HL-60/S4 treated with retinoic acid at 250 ng/mL for 4 days and 3 days (cell line): Measurements from ENCODE around the gene XPO5.
"Not testable (repeated sequence)": the region's sequence is repeated elsewhere in the genome, so short reads cannot be mapped to it uniquely, and the experiment has no call there.

Experiments used
- in situ Hi-C: fragments of 300-500 bp; cut with MboI; formaldehyde crosslinking; loops from 2 replicates; pipeline ENCODE4 v1.7.0; 2022; ENCODE audit warnings: low sequenced_read_pairs

XPO5 gene

GRCh38 chr6:43575772-43576551 lies at the start of gene XPO5, which contains the start of gene POLH:
Gene XPO5 (minus strand): TSS chr6:43576038. CDS start chr6:43575864, 174 bp downstream.
Gene POLH (plus strand): TSS chr6:43576185. CDS start chr6:43582320, 6,135 bp downstream.
- in situ Hi-C loops: no loop called here

GRCh38 chr6:43625393-43625992 lies 49.7 kb upstream of the XPO5 start:
- in situ Hi-C loops: no loop called here

GRCh38 chr6:43624786-43625288 lies 49.0 kb upstream of the XPO5 start:
- in situ Hi-C loops: no loop called here

- in situ Hi-C loops: no loop called here
Measured at GRCh38 chr6:43623880-43624785, 48.3 kb upstream of the XPO5 start.

- in situ Hi-C loops: no loop called here
Measured at GRCh38 chr6:43622541-43622940, 46.7 kb upstream of the XPO5 start.

- in situ Hi-C loops: no loop called here
Measured at GRCh38 chr6:43621836-43622180, 46.0 kb upstream of the XPO5 start.

GRCh38 chr6:43621078-43621835 lies 45.4 kb upstream of the XPO5 start:
- in situ Hi-C loops: no loop called here

GRCh38 chr6:43616725-43617472 lies 41.1 kb upstream of the XPO5 start:
- in situ Hi-C loops: no loop called here

GRCh38 chr6:43614396-43614730 lies 38.5 kb upstream of the XPO5 start:
- in situ Hi-C loops: no loop called here

- in situ Hi-C loops: no loop called here
Measured at GRCh38 chr6:43613721-43614395, 38.0 kb upstream of the XPO5 start.

GRCh38 chr6:43610431-43610830 lies 34.6 kb upstream of the XPO5 start:
- in situ Hi-C loops: no loop called here

GRCh38 chr6:43609402-43609801 lies 33.6 kb upstream of the XPO5 start:
- in situ Hi-C loops: no loop called here

- in situ Hi-C loops: no loop called here
Measured at GRCh38 chr6:43608807-43609206, 33.0 kb upstream of the XPO5 start.

GRCh38 chr6:43608310-43608763 lies 32.5 kb upstream of the XPO5 start:
- in situ Hi-C loops: no loop called here

- in situ Hi-C loops: no loop called here
Measured at GRCh38 chr6:43606019-43606418, 30.2 kb upstream of the XPO5 start.

GRCh38 chr6:43604174-43604573 lies 28.3 kb upstream of the XPO5 start:
- in situ Hi-C loops: no loop called here

- in situ Hi-C loops: no loop called here
Measured at GRCh38 chr6:43600595-43600994, 24.8 kb upstream of the XPO5 start.

- in situ Hi-C loops: no loop called here
Measured at GRCh38 chr6:43593938-43594337, 18.1 kb upstream of the XPO5 start.

- in situ Hi-C loops: not testable (repeated sequence)
Measured at GRCh38 chr6:43589564-43589963, 13.7 kb upstream of the XPO5 start.
